Heart left ventricle (tissue), 13 donors: ENCODE results near the gene GYS1.

Source experiments
- CTCF ChIP-seq, 12 donors: fragments of 200-600 bp; sonication (generic) in 4 of 12; IDR thresholded peaks; one replicate each; pipeline versions ENCODE4 v1.5.0 to v1.8.0; 2018 to 2022; ENCODE audit warnings: antibody characterized with exemption in 12 of 12, mild to moderate bottlenecking in 5 of 12
- POLR2A ChIP-seq, 2 donors: fragments of 450-650 bp; IDR thresholded peaks; one replicate each; pipeline ENCODE4 v1.6.1; 2017; ENCODE audit warnings: antibody characterized with exemption in 2 of 2, mild to moderate bottlenecking in 2 of 2, moderate library complexity in 2 of 2
- donor health status: ischemic (EF 13 %, LVEDD 7.1; RV severe dilation, severe dysfunction).
- donor health status: DM: no; HTN: yes; CAD: no.
- donor health status: DM: no; HTN: no; CAD: no.
- donor health status: ischemic (EF 25% LVEDD 6.9; RV normal size, moderate dysfunction).
- donor health status: ischemic (EF 25% LVEDD 5.7; RV mildly dilated, moderate dysfunction).
- donor health status: ischemic (EF 35%, LVEDD 5.7; RV mildly dilated, moderate dysfunction).
- donor health status: nonischemic (EF 11% LVEDD 7.7; RV severe dilation, severe dysfunction).
- donor health status: DM: yes; HTN: yes; CAD: no.
- donor health status: PGD.
- donor health status: ischemic (EF 29% LVEDD 5.4; RV normal size, mild dysfunction).
- donor health status: nonischemic (EF 23%, LVEDD 6.1; RV moderate dilation, normal function).

GRCh38 chr19:48982280-48982679, 10.8 kb downstream of the GYS1 start:
- TF ChIP-seq POLR2A (IDR thresholded peaks at IDR 0.05): no peak
- no peak for TF ChIP-seq CTCF (IDR thresholded peaks at IDR 0.05)
